HEK293 (cell line): ENCODE measurements around the gene SLC10A7.

ENCODE experiments used
- CTCF ChIA-PET: fragments of 350-600 bp; formaldehyde crosslinking; extraction: SDS; loops from one replicate; lab custom pipeline; 2021; ENCODE audit warnings: antibody characterized with exemption; lab: Yijun Ruan, JAX
- POLR2A ChIA-PET: fragments of 300-600 bp; formaldehyde crosslinking; extraction: SDS; loops from one replicate; lab custom pipeline; 2020; ENCODE audit warnings: antibody characterized with exemption, inconsistent platforms; lab: Yijun Ruan, JAX
- H3K27ac ChIP-seq: fragments of 200-500 bp; sonication (Bioruptor generic); 2 replicates; pipeline ENCODE4 v1.5.1; 2014; ENCODE audit warnings: low read depth, low read length, control low read depth, inconsistent platforms; ENCODE audit errors: extremely low read depth
- H3K36me3 ChIP-seq, 2 experiments: fragments of 200-500 bp in 1 of 2; sonication (Bioruptor generic) in 1 of 2; 1 replicate in 1 of 2; 2 replicates in 1 of 2; pipeline ENCODE4 v1.5.1; 2014 to 2017; ENCODE audit warnings: inconsistent platforms in 2 of 2, low read length in 2 of 2; ENCODE audit not compliant: control insufficient read depth in 2 of 2, insufficient read depth in 1 of 2
- H3K4me1 ChIP-seq: fragments of 200-500 bp; sonication (Bioruptor generic); 2 replicates; pipeline ENCODE4 v1.5.1; 2014; ENCODE audit warnings: mild to moderate bottlenecking, low read length, inconsistent platforms; ENCODE audit not compliant: control insufficient read depth, insufficient read depth
- H3K4me3 ChIP-seq: 2 replicates; pipeline ENCODE4 v1.5.1; 2011; ENCODE audit warnings: low read depth, mild to moderate bottlenecking, control low read depth, low read length, moderate library complexity
- H3K9me3 ChIP-seq: fragments of 200-500 bp; sonication (Bioruptor generic); 2 replicates; pipeline ENCODE4 v1.5.1; 2014; ENCODE audit warnings: low read depth, low read length, inconsistent platforms; ENCODE audit not compliant: control insufficient read depth, insufficient read depth
- EGR2 ChIP-seq: fragments of 450-650 bp; formaldehyde crosslinking; IDR thresholded peaks from 2 replicates; pipeline ENCODE4 v1.5.1; 2016; ENCODE audit warnings: low read depth, missing biosample characterization, missing genetic modification characterization
- GLI4 ChIP-seq: fragments of 450-650 bp; formaldehyde crosslinking; IDR thresholded peaks from 2 replicates; pipeline ENCODE4 v1.5.1; 2016; ENCODE audit warnings: missing biosample characterization, missing genetic modification characterization
- GLIS1 ChIP-seq: fragments of 450-650 bp; formaldehyde crosslinking; IDR thresholded peaks from 2 replicates; pipeline ENCODE4 v1.5.1; 2016; ENCODE audit warnings: missing biosample characterization, missing genetic modification characterization
- GLIS2 ChIP-seq: fragments of 450-650 bp; formaldehyde crosslinking; IDR thresholded peaks from 2 replicates; pipeline ENCODE4 v1.5.1; 2016; ENCODE audit warnings: missing biosample characterization, missing genetic modification characterization
- MEIS1 ChIP-seq: sonication (generic); formaldehyde crosslinking; IDR thresholded peaks from 2 replicates; pipeline ENCODE4 v1.8.1; 2022; ENCODE audit warnings: missing genetic modification reagents, mild to moderate bottlenecking, borderline replicate concordance
- YY1 ChIP-seq: fragments of 450-650 bp; formaldehyde crosslinking; IDR thresholded peaks from 2 replicates; pipeline ENCODE4 v1.5.1; 2018; ENCODE audit warnings: missing biosample characterization, missing genetic modification characterization
- YY2 ChIP-seq: fragments of 450-650 bp; formaldehyde crosslinking; IDR thresholded peaks from 2 replicates; pipeline ENCODE4 v1.5.1; 2016; ENCODE audit warnings: missing biosample characterization, missing genetic modification characterization
- ZBTB17 ChIP-seq: fragments of 450-650 bp; formaldehyde crosslinking; IDR thresholded peaks from 2 replicates; pipeline ENCODE4 v1.5.1; 2016; ENCODE audit warnings: missing biosample characterization, missing genetic modification characterization
- ZBTB20 ChIP-seq: fragments of 450-650 bp; formaldehyde crosslinking; IDR thresholded peaks from 2 replicates; pipeline ENCODE4 v1.5.1; 2016; ENCODE audit warnings: missing biosample characterization, missing genetic modification characterization
- ZBTB48 ChIP-seq: fragments of 450-650 bp; formaldehyde crosslinking; IDR thresholded peaks from 2 replicates; pipeline ENCODE4 v1.5.1; 2016; ENCODE audit warnings: missing biosample characterization, missing genetic modification characterization
- ZNF146 ChIP-seq: fragments of 450-650 bp; formaldehyde crosslinking; IDR thresholded peaks from 2 replicates; pipeline ENCODE4 v1.5.1; 2016; ENCODE audit warnings: missing biosample characterization, missing genetic modification characterization
- ZNF155 ChIP-seq: fragments of 450-650 bp; formaldehyde crosslinking; IDR thresholded peaks from 2 replicates; pipeline ENCODE4 v1.5.1; 2016; ENCODE audit warnings: missing biosample characterization, missing genetic modification characterization
- ZNF335 ChIP-seq: fragments of 450-650 bp; formaldehyde crosslinking; conservative IDR thresholded peaks from 2 replicates; pipeline ENCODE4 v1.5.1; 2016; ENCODE audit warnings: missing biosample characterization, missing genetic modification characterization
- ZNF350 ChIP-seq: fragments of 450-650 bp; formaldehyde crosslinking; IDR thresholded peaks from 2 replicates; pipeline ENCODE4 v1.5.0; 2017; ENCODE audit warnings: missing biosample characterization, mild to moderate bottlenecking, missing genetic modification characterization
- ZNF664 ChIP-seq: fragments of 450-650 bp; formaldehyde crosslinking; IDR thresholded peaks from 2 replicates; pipeline ENCODE4 v1.5.1; 2016; ENCODE audit warnings: missing biosample characterization, missing genetic modification characterization
- ZNF76 ChIP-seq: fragments of 450-650 bp; formaldehyde crosslinking; IDR thresholded peaks from 2 replicates; pipeline ENCODE4; 2016; ENCODE audit warnings: low read depth, missing biosample characterization, missing genetic modification characterization, borderline replicate concordance
- ZNF785 ChIP-seq: fragments of 450-650 bp; formaldehyde crosslinking; IDR thresholded peaks from 2 replicates; pipeline ENCODE4 v1.5.1; 2016; ENCODE audit warnings: missing biosample characterization, missing genetic modification characterization
- TF ChIP-seq, protein P1 (sequence below): fragments of 450-650 bp; formaldehyde crosslinking; IDR thresholded peaks from 2 replicates; pipeline ENCODE4 v1.5.1; 2017; ENCODE audit warnings: missing biosample characterization, missing genetic modification characterization
- TF ChIP-seq, protein P2 (sequence below): fragments of 450-650 bp; formaldehyde crosslinking; IDR thresholded peaks from 2 replicates; pipeline ENCODE4 v1.5.1; 2016; ENCODE audit warnings: missing biosample characterization, missing genetic modification characterization
- TF ChIP-seq, protein P3 (sequence below): fragments of 450-650 bp; formaldehyde crosslinking; IDR thresholded peaks from 2 replicates; pipeline ENCODE4 v1.5.1; 2016; ENCODE audit warnings: missing biosample characterization, missing genetic modification characterization

Gene SLC10A7, protein sequence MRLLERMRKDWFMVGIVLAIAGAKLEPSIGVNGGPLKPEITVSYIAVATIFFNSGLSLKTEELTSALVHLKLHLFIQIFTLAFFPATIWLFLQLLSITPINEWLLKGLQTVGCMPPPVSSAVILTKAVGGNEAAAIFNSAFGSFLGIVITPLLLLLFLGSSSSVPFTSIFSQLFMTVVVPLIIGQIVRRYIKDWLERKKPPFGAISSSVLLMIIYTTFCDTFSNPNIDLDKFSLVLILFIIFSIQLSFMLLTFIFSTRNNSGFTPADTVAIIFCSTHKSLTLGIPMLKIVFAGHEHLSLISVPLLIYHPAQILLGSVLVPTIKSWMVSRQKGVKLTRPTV

DNA sequence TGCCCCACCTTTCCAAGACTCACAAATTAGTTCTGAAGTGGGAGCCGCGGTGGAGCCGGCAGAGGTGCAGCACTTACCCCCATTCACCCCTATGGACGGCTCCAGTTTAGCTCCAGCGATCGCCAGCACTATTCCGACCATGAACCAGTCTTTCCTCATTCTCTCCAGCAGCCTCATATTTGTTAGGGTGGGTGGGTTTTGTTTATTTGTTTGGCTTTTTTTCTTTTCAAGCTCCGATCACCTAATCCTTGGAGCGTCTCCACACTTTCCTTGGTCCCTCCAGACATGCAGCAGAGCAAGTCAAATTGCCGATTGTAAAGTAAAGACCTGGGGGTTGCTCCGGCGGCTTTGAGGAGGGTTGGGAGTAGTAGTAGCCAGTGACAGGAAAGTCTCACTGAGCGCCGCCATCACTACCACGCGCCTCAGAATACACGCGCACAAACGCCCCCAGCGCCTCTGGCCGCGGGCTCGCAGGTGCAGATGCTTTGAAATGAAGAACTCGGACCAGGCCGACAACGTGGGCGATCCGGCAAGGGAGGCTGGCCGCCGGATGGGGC, at the start of gene SLC10A7:
Gene SLC10A7 (minus strand): TSS at position 400 of the 557 bp plus-strand sequence. CDS start 223 bp downstream, at position 177.
- POLR2A ChIA-PET = no interaction called here
- peak; percentile 19; the same call in 1 of the 2 replicates for TF ChIP-seq EGR2
- peak; percentile 36 for TF ChIP-seq GLIS2
- TF ChIP-seq ZNF155 (tag by site-specific recombination) = no peak
- TF ChIP-seq GLI4 (tag by site-specific recombination) = peak; percentile 65; the same call in 1 of the 2 replicates
- 0 out of 2 replicates have a peak, but pooled peaks have one; percentile 17 for TF ChIP-seq ZNF76
- TF ChIP-seq GLIS1 (tag by site-specific recombination) = peak; percentile 29
- TF ChIP-seq ZBTB48 = no peak
- no peak for TF ChIP-seq MEIS1 (CRISPR knock-in tag)
- TF ChIP-seq, protein P1, sequence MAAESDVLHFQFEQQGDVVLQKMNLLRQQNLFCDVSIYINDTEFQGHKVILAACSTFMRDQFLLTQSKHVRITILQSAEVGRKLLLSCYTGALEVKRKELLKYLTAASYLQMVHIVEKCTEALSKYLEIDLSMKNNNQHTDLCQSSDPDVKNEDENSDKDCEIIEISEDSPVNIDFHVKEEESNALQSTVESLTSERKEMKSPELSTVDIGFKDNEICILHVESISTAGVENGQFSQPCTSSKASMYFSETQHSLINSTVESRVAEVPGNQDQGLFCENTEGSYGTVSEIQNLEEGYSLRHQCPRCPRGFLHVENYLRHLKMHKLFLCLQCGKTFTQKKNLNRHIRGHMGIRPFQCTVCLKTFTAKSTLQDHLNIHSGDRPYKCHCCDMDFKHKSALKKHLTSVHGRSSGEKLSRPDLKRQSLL (tag by site-specific recombination) = peak; percentile 60; the same call in 1 of the 2 replicates
- peak; percentile 51; the same call in 1 of the 2 replicates for TF ChIP-seq YY2
- TF ChIP-seq ZBTB20 (tag by site-specific recombination) = peak; percentile 43; the same call in 1 of the 2 replicates
- TF ChIP-seq ZNF146 (tag by site-specific recombination) = peak; percentile 65; the same call in 1 of the 2 replicates
- TF ChIP-seq ZNF664 (tag by site-specific recombination) = no peak
- TF ChIP-seq YY1 = peak; percentile 43; the same call in 1 of the 2 replicates
- peak; percentile 18; the same call in 1 of the 2 replicates for TF ChIP-seq ZBTB17
- TF ChIP-seq ZNF350 (tag by site-specific recombination) = no peak
- peak; percentile 60 for TF ChIP-seq ZNF335 (tag by site-specific recombination)
- TF ChIP-seq ZNF785 = no peak
- TF ChIP-seq, protein P2, sequence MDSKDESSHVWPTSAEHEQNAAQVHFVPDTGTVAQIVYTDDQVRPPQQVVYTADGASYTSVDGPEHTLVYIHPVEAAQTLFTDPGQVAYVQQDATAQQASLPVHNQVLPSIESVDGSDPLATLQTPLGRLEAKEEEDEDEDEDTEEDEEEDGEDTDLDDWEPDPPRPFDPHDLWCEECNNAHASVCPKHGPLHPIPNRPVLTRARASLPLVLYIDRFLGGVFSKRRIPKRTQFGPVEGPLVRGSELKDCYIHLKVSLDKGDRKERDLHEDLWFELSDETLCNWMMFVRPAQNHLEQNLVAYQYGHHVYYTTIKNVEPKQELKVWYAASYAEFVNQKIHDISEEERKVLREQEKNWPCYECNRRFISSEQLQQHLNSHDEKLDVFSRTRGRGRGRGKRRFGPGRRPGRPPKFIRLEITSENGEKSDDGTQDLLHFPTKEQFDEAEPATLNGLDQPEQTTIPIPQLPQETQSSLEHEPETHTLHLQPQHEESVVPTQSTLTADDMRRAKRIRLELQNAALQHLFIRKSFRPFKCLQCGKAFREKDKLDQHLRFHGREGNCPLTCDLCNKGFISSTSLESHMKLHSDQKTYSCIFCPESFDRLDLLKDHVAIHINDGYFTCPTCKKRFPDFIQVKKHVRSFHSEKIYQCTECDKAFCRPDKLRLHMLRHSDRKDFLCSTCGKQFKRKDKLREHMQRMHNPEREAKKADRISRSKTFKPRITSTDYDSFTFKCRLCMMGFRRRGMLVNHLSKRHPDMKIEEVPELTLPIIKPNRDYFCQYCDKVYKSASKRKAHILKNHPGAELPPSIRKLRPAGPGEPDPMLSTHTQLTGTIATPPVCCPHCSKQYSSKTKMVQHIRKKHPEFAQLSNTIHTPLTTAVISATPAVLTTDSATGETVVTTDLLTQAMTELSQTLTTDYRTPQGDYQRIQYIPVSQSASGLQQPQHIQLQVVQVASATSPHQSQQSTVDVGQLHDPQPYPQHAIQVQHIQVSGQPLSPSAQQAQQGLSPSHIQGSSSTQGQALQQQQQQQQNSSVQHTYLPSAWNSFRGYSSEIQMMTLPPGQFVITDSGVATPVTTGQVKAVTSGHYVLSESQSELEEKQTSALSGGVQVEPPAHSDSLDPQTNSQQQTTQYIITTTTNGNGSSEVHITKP (tag by site-specific recombination) = peak; percentile 89
- TF ChIP-seq, protein P3, sequence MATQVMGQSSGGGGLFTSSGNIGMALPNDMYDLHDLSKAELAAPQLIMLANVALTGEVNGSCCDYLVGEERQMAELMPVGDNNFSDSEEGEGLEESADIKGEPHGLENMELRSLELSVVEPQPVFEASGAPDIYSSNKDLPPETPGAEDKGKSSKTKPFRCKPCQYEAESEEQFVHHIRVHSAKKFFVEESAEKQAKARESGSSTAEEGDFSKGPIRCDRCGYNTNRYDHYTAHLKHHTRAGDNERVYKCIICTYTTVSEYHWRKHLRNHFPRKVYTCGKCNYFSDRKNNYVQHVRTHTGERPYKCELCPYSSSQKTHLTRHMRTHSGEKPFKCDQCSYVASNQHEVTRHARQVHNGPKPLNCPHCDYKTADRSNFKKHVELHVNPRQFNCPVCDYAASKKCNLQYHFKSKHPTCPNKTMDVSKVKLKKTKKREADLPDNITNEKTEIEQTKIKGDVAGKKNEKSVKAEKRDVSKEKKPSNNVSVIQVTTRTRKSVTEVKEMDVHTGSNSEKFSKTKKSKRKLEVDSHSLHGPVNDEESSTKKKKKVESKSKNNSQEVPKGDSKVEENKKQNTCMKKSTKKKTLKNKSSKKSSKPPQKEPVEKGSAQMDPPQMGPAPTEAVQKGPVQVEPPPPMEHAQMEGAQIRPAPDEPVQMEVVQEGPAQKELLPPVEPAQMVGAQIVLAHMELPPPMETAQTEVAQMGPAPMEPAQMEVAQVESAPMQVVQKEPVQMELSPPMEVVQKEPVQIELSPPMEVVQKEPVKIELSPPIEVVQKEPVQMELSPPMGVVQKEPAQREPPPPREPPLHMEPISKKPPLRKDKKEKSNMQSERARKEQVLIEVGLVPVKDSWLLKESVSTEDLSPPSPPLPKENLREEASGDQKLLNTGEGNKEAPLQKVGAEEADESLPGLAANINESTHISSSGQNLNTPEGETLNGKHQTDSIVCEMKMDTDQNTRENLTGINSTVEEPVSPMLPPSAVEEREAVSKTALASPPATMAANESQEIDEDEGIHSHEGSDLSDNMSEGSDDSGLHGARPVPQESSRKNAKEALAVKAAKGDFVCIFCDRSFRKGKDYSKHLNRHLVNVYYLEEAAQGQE (tag by site-specific recombination) = peak; percentile 11; the same call in 1 of the 2 replicates
- TF ChIP-seq, all 188 proteins: peak for 14
- Histone ChIP-seq H3K4me3 (peak within 1 kb of the TSS; percentile 87), H3K36me3 (no peaks in the 10 kb centered on the region), H3K4me1 (no peaks in the 10 kb centered on the region; the same call in 1 of the 2 replicates), H3K9me3 (no peaks in the 10 kb centered on the region), H3K27ac (peak within 1 kb of the TSS; percentile 80)
- CTCF ChIA-PET = interaction anchor here (0.6 kb wide), 1 partner anchor 430 kb away, joined by 3 read pairs; no protein-coding TSS in a partner anchor
